Colonic mucosa (tissue), 4 donors: ENCODE data around the gene RAG2. TPM values are rescaled to one million over a fixed set of nuclear protein-coding genes. Genes with fewer than 3 reads are reported as not detected.

Experiments
- DNase-seq: peaks from one replicate; pipeline ENCODE4 v3.0.0-alpha.2; 2020
- H3K27ac ChIP-seq: fragments of 200-600 bp; one replicate; pipeline ENCODE4 v1.8.0; 2021
- H3K27me3 ChIP-seq: fragments of 200-600 bp; one replicate; pipeline ENCODE4 v1.8.0; 2021
- H3K36me3 ChIP-seq: fragments of 200-600 bp; one replicate; pipeline ENCODE4 v1.8.0; 2021
- H3K4me1 ChIP-seq: fragments of 200-600 bp; one replicate; pipeline ENCODE4 v1.8.0; 2021; ENCODE audit warnings: mild to moderate bottlenecking
- H3K4me3 ChIP-seq: fragments of 200-600 bp; one replicate; pipeline ENCODE4 v1.8.0; 2021
- H3K9ac ChIP-seq, 2 donors: one replicate each; pipeline ENCODE4 v1.7.0; 2013; ENCODE audit warnings: control low read depth in 2 of 2, low read depth in 2 of 2, low read length in 2 of 2
- H3K9me3 ChIP-seq: fragments of 200-600 bp; one replicate; pipeline ENCODE4 v1.8.0; 2021
- intact Hi-C: fragments of 100-400 bp; cut with DNase I; formaldehyde crosslinking; loops from one replicate; pipeline ENCODE4 v1.14.1; 2022
- total RNA-seq, 2 donors: library from RNA; stranded (reverse); fragmentation: NEBNext Ultra II Directional in 1 of 2; extraction: Animal tissue kit (Norgen Biotek cat#: 25700) in 1 of 2; gene quantifications; one replicate each; pipeline ENCODE4 v1.2.1, GENCODE V29; 2021
- TF ChIP-seq, protein P1 (sequence below): fragments of 200-600 bp; IDR thresholded peaks from one replicate; pipeline ENCODE4 v1.8.0; 2022; ENCODE audit warnings: antibody characterized with exemption, mild to moderate bottlenecking
- donor health status: healthy.
- donor health status: DM: no; HTN: no; CAD: no.
- donor health status: DM: no; HTN: no; CAD: no.

The RAG2 gene
- total RNA-seq, 2 donors from 2014 or later = not detected

- no peaks in the 10 kb centered on the region for H3K4me1 ChIP-seq
- no peak overlapping the region for H3K9ac ChIP-seq
- no peak for DNase-seq
- no peaks in the 10 kb centered on the region for H3K9me3 ChIP-seq
- no peaks in the 10 kb centered on the region for H3K27me3 ChIP-seq
- H3K36me3 ChIP-seq = no peaks in the 10 kb centered on the region
- no peak overlapping the region for H3K27ac ChIP-seq
- no peak overlapping the region for H3K4me3 ChIP-seq
- TF ChIP-seq, protein P1, sequence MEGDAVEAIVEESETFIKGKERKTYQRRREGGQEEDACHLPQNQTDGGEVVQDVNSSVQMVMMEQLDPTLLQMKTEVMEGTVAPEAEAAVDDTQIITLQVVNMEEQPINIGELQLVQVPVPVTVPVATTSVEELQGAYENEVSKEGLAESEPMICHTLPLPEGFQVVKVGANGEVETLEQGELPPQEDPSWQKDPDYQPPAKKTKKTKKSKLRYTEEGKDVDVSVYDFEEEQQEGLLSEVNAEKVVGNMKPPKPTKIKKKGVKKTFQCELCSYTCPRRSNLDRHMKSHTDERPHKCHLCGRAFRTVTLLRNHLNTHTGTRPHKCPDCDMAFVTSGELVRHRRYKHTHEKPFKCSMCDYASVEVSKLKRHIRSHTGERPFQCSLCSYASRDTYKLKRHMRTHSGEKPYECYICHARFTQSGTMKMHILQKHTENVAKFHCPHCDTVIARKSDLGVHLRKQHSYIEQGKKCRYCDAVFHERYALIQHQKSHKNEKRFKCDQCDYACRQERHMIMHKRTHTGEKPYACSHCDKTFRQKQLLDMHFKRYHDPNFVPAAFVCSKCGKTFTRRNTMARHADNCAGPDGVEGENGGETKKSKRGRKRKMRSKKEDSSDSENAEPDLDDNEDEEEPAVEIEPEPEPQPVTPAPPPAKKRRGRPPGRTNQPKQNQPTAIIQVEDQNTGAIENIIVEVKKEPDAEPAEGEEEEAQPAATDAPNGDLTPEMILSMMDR = no peak
- intact Hi-C loops = loop anchor here (5.0 kb wide), 1 partner anchor 53 kb away; the partner anchor contains the start of gene RAG1
Measured at GRCh38 chr11:36620246-36620645, 22.2 kb upstream of the RAG2 start.

DNA sequence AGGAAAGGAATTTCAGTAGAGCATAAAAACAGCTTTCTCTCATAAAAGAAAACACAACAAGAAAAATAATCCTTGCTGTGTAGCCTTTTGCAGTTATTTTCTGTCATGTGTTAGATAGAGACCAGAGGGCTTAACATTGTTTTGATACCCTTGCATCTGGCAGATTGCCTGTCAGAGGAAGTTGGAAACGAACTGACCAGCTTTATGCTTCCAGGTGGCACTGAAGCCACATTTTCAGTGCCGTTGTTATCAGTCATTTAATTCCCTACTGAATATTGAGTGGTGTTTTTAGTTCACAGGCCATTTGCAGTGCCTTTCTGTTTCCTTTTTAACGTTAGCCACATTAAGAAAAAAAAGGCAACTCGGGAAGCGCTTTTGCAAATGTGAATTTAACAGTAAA lies 21.5 kb upstream of the RAG2 start:
- H3K36me3 ChIP-seq = no peaks in the 10 kb centered on the region
- no peak overlapping the region for H3K4me3 ChIP-seq
- H3K27me3 ChIP-seq = no peaks in the 10 kb centered on the region
- H3K9me3 ChIP-seq = no peaks in the 10 kb centered on the region
- TF ChIP-seq, protein P1 = no peak
- no peak for DNase-seq
- intact Hi-C loops = no loop called here
- H3K4me1 ChIP-seq = no peaks in the 10 kb centered on the region
- no peak overlapping the region for H3K9ac ChIP-seq
- no peak overlapping the region for H3K27ac ChIP-seq

GRCh38 chr11:36618363-36619047 lies 20.5 kb upstream of the RAG2 start:
- TF ChIP-seq, protein P1 = no peak
- no peaks in the 10 kb centered on the region for H3K9me3 ChIP-seq
- DNase-seq = no peak
- intact Hi-C loops = no loop called here
- H3K36me3 ChIP-seq = no peaks in the 10 kb centered on the region
- no peak overlapping the region for H3K4me3 ChIP-seq
- no peaks in the 10 kb centered on the region for H3K27me3 ChIP-seq
- H3K4me1 ChIP-seq = no peaks in the 10 kb centered on the region
- H3K9ac ChIP-seq = no peak overlapping the region
- no peak overlapping the region for H3K27ac ChIP-seq

DNA sequence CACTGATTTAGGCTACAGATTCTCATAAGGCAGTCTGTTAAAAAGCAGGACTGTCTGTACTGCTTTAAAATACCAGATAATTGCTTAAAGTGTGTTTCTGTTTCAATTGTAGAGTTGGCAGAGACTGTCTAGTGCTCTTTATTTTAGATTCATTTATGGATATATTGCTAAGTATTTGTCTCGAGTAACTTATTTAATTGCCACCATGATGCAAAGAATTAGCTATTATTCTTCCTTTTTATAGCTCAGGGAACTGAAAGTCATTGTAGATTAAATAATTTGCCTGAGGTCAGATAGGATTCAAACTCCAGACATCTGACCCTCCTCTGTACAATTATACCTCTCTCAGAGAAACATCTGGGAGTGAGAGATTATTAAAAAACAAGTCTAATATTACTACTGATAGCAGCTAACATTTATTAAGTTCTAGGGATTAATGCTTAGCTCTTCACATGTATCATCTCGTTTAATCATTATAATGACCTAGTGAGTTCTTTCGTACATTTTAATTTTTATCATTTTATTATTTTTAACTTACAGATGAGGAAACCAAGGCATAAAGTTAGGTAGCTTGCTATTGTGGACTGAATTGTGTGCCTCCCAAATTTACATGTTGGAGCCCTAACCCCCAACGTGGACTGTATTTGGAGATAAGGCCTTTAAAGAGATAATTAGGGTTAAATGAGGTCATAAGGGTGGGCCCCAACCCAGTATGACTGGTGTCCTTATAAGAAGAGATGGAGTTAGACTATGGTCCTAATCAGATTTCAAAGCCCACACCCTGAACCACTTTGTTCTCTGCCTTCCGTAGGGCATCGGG lies 19.7 kb upstream of the RAG2 start:
- Histone ChIP-seq H3K4me1 (no peaks in the 10 kb centered on the region), H3K36me3 (no peaks in the 10 kb centered on the region), H3K27ac (no peak overlapping the region), H3K27me3 (no peaks in the 10 kb centered on the region), H3K9ac (no peak overlapping the region), H3K4me3 (no peak overlapping the region), H3K9me3 (no peaks in the 10 kb centered on the region)
- intact Hi-C loops = no loop called here
- TF ChIP-seq, protein P1 = no peak
- DNase-seq = no peak

DNA sequence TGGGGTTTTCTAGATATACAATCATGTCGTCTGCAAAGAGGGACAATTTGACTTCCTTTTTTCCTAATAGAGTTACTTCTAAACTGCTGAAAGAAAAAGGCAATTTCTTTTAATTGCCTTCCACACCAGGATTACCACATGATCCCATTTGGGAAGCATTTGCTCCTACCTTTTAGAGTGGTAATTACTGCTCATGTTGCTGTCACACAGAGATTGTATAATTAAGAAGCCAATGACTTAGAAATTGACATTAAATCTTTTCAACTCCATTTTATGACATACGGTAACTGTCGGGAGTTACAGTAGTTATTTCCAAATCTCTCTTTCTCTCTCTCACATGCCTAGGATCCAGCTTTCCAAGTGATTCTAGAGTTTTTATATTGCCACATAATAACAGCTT lies 17.8 kb upstream of the RAG2 start:
- H3K4me3 ChIP-seq = no peak overlapping the region
- no peaks in the 10 kb centered on the region for H3K27me3 ChIP-seq
- H3K9me3 ChIP-seq = no peaks in the 10 kb centered on the region
- no peak for DNase-seq
- H3K27ac ChIP-seq = no peak overlapping the region
- TF ChIP-seq, protein P1 = no peak
- no peaks in the 10 kb centered on the region for H3K4me1 ChIP-seq
- no peak overlapping the region for H3K9ac ChIP-seq
- no peaks in the 10 kb centered on the region for H3K36me3 ChIP-seq
- intact Hi-C loops = no loop called here
